Osteocyte (in vitro differentiated cells): ENCODE data around the gene ANGPTL7. TPM values are rescaled to one million over a fixed set of nuclear protein-coding genes. Genes with fewer than 3 reads are reported as not detected.
"Not testable (repeated sequence)": the region's sequence is repeated elsewhere in the genome, so short reads cannot be mapped to it uniquely, and the experiment has no call there.

Experiments
- DNase-seq: peaks from one replicate; pipeline ENCODE4 v3.0.0; 2021; ENCODE audit warnings: mixed read lengths; ENCODE audit not compliant: unreplicated experiment; ENCODE audit errors: extremely low spot score
- H3K27ac Mint-ChIP-seq: one replicate; pipeline ENCODE4 v1.8.0; 2021; ENCODE audit warnings: mild to moderate bottlenecking, mixed read lengths; ENCODE audit not compliant: unreplicated experiment
- H3K27me3 Mint-ChIP-seq: one replicate; pipeline ENCODE4 v1.8.0; 2021; ENCODE audit warnings: mixed read lengths; ENCODE audit not compliant: unreplicated experiment
- H3K36me3 Mint-ChIP-seq: one replicate; pipeline ENCODE4 v1.8.0; 2021; ENCODE audit warnings: mixed read lengths; ENCODE audit not compliant: unreplicated experiment
- H3K4me1 Mint-ChIP-seq: one replicate; pipeline ENCODE4 v1.8.0; 2021; ENCODE audit warnings: mixed read lengths; ENCODE audit not compliant: unreplicated experiment
- H3K4me3 Mint-ChIP-seq: one replicate; pipeline ENCODE4 v1.8.0; 2021; ENCODE audit warnings: mild to moderate bottlenecking, moderate library complexity, mixed read lengths; ENCODE audit not compliant: unreplicated experiment
- H3K9me3 Mint-ChIP-seq: one replicate; pipeline ENCODE4 v1.8.0; 2021; ENCODE audit warnings: mixed read lengths; ENCODE audit not compliant: unreplicated experiment
- CTCF ChIP-seq: fragments of 200-600 bp; sonication (generic); IDR thresholded peaks from 2 replicates; pipeline ENCODE4 v1.5.0; 2021; ENCODE audit warnings: antibody characterized with exemption, mild to moderate bottlenecking, moderate library complexity
- total RNA-seq: library from RNA; stranded (reverse); gene quantifications from 2 replicates; pipeline ENCODE4 v1.2.1, GENCODE V29; 2021

The ANGPTL7 gene
- total RNA-seq, 1 donor from 2014 or later, result not detected

GRCh38 chr1:11176081-11176706 lies 13.0 kb upstream of the ANGPTL7 start:
- H3K27ac Mint-ChIP-seq, result no peak overlapping the region
- H3K4me3 Mint-ChIP-seq, result no peak overlapping the region
- peaks cover 19% of the 10 kb centered on the region for H3K4me1 Mint-ChIP-seq
- DNase-seq, result no peak
- H3K9me3 Mint-ChIP-seq, result no peaks in the 10 kb centered on the region
- no peak for TF ChIP-seq CTCF
- H3K27me3 Mint-ChIP-seq, result no peaks in the 10 kb centered on the region
- peaks cover 2% of the 10 kb centered on the region for H3K36me3 Mint-ChIP-seq

- Mint-ChIP-seq H3K36me3 (peaks cover 6% of the 10 kb centered on the region), H3K27ac (no peak overlapping the region), H3K4me3 (no peak overlapping the region), H3K4me1 (peaks cover 19% of the 10 kb centered on the region), H3K9me3 (no peaks in the 10 kb centered on the region), H3K27me3 (no peaks in the 10 kb centered on the region)
- DNase-seq, result no peak
- no peak for TF ChIP-seq CTCF
Observed at GRCh38 chr1:11178021-11179015, 10.8 kb upstream of the ANGPTL7 start.

- Mint-ChIP-seq H3K4me1 (peaks cover 16% of the 10 kb centered on the region), H3K36me3 (peaks cover 6% of the 10 kb centered on the region), H3K27ac (no peak overlapping the region), H3K9me3 (no peaks in the 10 kb centered on the region), H3K27me3 (no peaks in the 10 kb centered on the region), H3K4me3 (no peak overlapping the region)
- no peak for DNase-seq
- no peak for TF ChIP-seq CTCF
Observed at GRCh38 chr1:11179125-11179524, 10.0 kb upstream of the ANGPTL7 start.

- not testable (repeated sequence) for DNase-seq, H3K36me3 Mint-ChIP-seq, H3K27me3 Mint-ChIP-seq, H3K4me1 Mint-ChIP-seq, H3K4me3 Mint-ChIP-seq, H3K27ac Mint-ChIP-seq, H3K9me3 Mint-ChIP-seq
Observed at GRCh38 chr1:11179749-11180148, 9.4 kb upstream of the ANGPTL7 start.

- no peak overlapping the region for H3K4me3 Mint-ChIP-seq
- H3K36me3 Mint-ChIP-seq, result peaks cover 10% of the 10 kb centered on the region
- H3K27ac Mint-ChIP-seq, result peak overlapping the region; percentile 23
- H3K9me3 Mint-ChIP-seq, result no peaks in the 10 kb centered on the region
- H3K27me3 Mint-ChIP-seq, result no peaks in the 10 kb centered on the region
- peaks cover 9% of the 10 kb centered on the region for H3K4me1 Mint-ChIP-seq
- no peak for TF ChIP-seq CTCF
- no peak for DNase-seq
Observed at GRCh38 chr1:11180342-11180744, 8.8 kb upstream of the ANGPTL7 start.
